SK-N-SH (cell line): ENCODE results near the gene MEIS1. TPM values are rescaled to one million over a fixed set of nuclear protein-coding genes. Genes with fewer than 3 reads are reported as not detected.

Experiments used
- CTCF ChIA-PET: fragments of 300-600, 350-600 bp; formaldehyde crosslinking; extraction: SDS; loops from one replicate; lab custom pipeline; 2021; lab: Yijun Ruan, JAX
- POLR2A ChIA-PET: fragments of 350-600 bp; sonication (Branson Sonifier 250); formaldehyde crosslinking; extraction: SDS; loops from one replicate; lab custom pipeline; 2020; ENCODE audit warnings: antibody characterized with exemption, inconsistent platforms; lab: Yijun Ruan, JAX
- DNase-seq: peaks from one replicate; pipeline ENCODE4 v3.0.0; 2012
- H2AFZ ChIP-seq: fragments of 200-600 bp; sonication (generic); 2 replicates; pipeline ENCODE4 v1.8.1; 2016; ENCODE audit warnings: antibody characterized with exemption, mild to moderate bottlenecking, low read depth
- H3F3A ChIP-seq: fragments of 200-600 bp; sonication (generic); replicated peaks from 2 replicates; pipeline ENCODE3; 2016; ENCODE audit warnings: antibody characterized with exemption, mild to moderate bottlenecking; ENCODE audit not compliant: insufficient read depth
- H3K27ac ChIP-seq, 2 experiments: fragments of 200-500 bp in 1 of 2; fragments of 200-600 bp in 1 of 2; sonication (Bioruptor generic) in 1 of 2; sonication (generic), shearing (Covaris generic) in 1 of 2; 2 replicates each; pipeline versions ENCODE4 v1.5.1 to v1.6.1; 2014 to 2016; ENCODE audit warnings: low read depth in 2 of 2, inconsistent platforms in 1 of 2, low read length in 1 of 2, mild to moderate bottlenecking in 1 of 2, mixed read lengths in 1 of 2
- H3K27me3 ChIP-seq: fragments of 200-600 bp; sonication (generic), shearing (Covaris generic); 2 replicates; pipeline ENCODE4 v1.6.1; 2016; ENCODE audit warnings: mixed run types; ENCODE audit not compliant: insufficient read depth
- H3K36me3 ChIP-seq, 2 experiments: fragments of 200-500 bp in 1 of 2; fragments of 200-600 bp in 1 of 2; sonication (Bioruptor generic) in 1 of 2; sonication (generic) in 1 of 2; replicated peaks in 1 of 2; 2 replicates each; pipeline versions ENCODE3 to v1.5.1; 2014 to 2016; ENCODE audit warnings: low read length in 1 of 2, mild to moderate bottlenecking in 1 of 2; ENCODE audit not compliant: insufficient read depth in 2 of 2, control insufficient read depth in 1 of 2
- H3K4me1 ChIP-seq, 2 experiments: fragments of 200-500 bp in 1 of 2; fragments of 200-600 bp in 1 of 2; sonication (Bioruptor generic) in 1 of 2; sonication (generic), shearing (Covaris generic) in 1 of 2; 2 replicates each; pipeline versions ENCODE4 v1.5.1 to v1.6.1; 2014 to 2016; ENCODE audit warnings: low read depth in 1 of 2, low read length in 1 of 2, mixed run types in 1 of 2; ENCODE audit not compliant: insufficient read depth in 2 of 2, control insufficient read depth in 1 of 2
- H3K4me2 ChIP-seq: fragments of 200-600 bp; sonication (generic), shearing (Covaris generic); 2 replicates; pipeline ENCODE4 v1.6.1; 2017; ENCODE audit warnings: mixed run types
- H3K4me3 ChIP-seq, 2 experiments: fragments of 200-500 bp in 1 of 2; fragments of 200-600 bp in 1 of 2; sonication (Bioruptor generic) in 1 of 2; sonication (generic), shearing (Covaris generic) in 1 of 2; 2 replicates each; pipeline versions ENCODE4 v1.5.1 to v1.8.1; 2014 to 2016; ENCODE audit warnings: low read depth in 2 of 2, inconsistent platforms in 1 of 2, low read length in 1 of 2, mild to moderate bottlenecking in 1 of 2, mixed read lengths in 1 of 2, moderate library complexity in 1 of 2
- H3K79me2 ChIP-seq: fragments of 200-600 bp; sonication (generic); 2 replicates; pipeline ENCODE4 v1.8.1; 2017; ENCODE audit warnings: mild to moderate bottlenecking; ENCODE audit not compliant: insufficient read depth
- H3K9ac ChIP-seq: fragments of 200-600 bp; sonication (generic); 2 replicates; pipeline ENCODE4 v1.6.1; 2017; ENCODE audit warnings: mixed run types
- H3K9me2 ChIP-seq: fragments of 200-600 bp; sonication (generic); 2 replicates; pipeline ENCODE4 v1.6.1; 2017; ENCODE audit warnings: mixed run types
- H3K9me3 ChIP-seq: fragments of 200-600 bp; sonication (generic); 2 replicates; pipeline ENCODE4 v1.6.1; 2017; ENCODE audit warnings: mixed run types, mild to moderate bottlenecking, moderate library complexity
- H4K20me1 ChIP-seq: fragments of 200-600 bp; sonication (generic); 2 replicates; pipeline ENCODE4 v1.6.1; 2017; ENCODE audit warnings: mild to moderate bottlenecking, mixed run types; ENCODE audit not compliant: insufficient read depth
- EP300 ChIP-seq, 2 experiments: IDR thresholded peaks; 2 replicates each; pipeline versions ENCODE4 v1.4.0 to v1.6.1; 2012; ENCODE audit warnings: borderline replicate concordance in 1 of 2, low read depth in 1 of 2, low read length in 1 of 2
- GABPA ChIP-seq: IDR thresholded peaks from 2 replicates; pipeline ENCODE4 v1.4.0; 2012; ENCODE audit warnings: low read depth, mild to moderate bottlenecking
- IRF3 ChIP-seq: fragments of 150-350 bp; IDR thresholded peaks from 2 replicates; pipeline ENCODE4 v1.6.1; 2016; ENCODE audit warnings: mild to moderate bottlenecking, low read depth, low read length
- JUND ChIP-seq: IDR thresholded peaks from 2 replicates; pipeline ENCODE4 v1.4.0; 2012
- RCOR1 ChIP-seq: fragments of 150-350 bp; IDR thresholded peaks from 2 replicates; pipeline ENCODE4 v1.6.1; 2017; ENCODE audit warnings: antibody characterized with exemption, low read length
- RFX5 ChIP-seq: IDR thresholded peaks from 2 replicates; pipeline ENCODE4 v1.6.1; 2012; ENCODE audit warnings: mild to moderate bottlenecking, improper control_type of control experiment, low read length
- YY1 ChIP-seq: IDR thresholded peaks from 2 replicates; pipeline ENCODE4 v1.4.0; 2012; ENCODE audit warnings: low read depth, mild to moderate bottlenecking
- WGBS: methylation state at CpG from one replicate; pipeline ENCODE4 v1.1.6; 2017; ENCODE audit warnings: low lambda C conversion rate; 5-methylcytosine and 5-hydroxymethylcytosine counted together
- polyA plus RNA-seq, 3 experiments: library from polyadenylated mRNA; depleted of rRNA; stranded (reverse); fragments of >200 nt; gene quantifications; 2 replicates each; pipeline ENCODE4 v1.2.3, GENCODE V29; 2012

Gene MEIS1
- polyA plus RNA-seq, 1 of the 3 experiments (the other 2 are of a cell fraction), result 16.9 TPM

- H3K4me2 ChIP-seq, result no peak overlapping the region
- no peaks in the 10 kb centered on the region; the same call in 1 of the 2 replicates for H3K9me2 ChIP-seq
- no peaks in the 10 kb centered on the region for H3K9me3 ChIP-seq
- DNase-seq, result no peak
- H3F3A ChIP-seq, result peaks cover 12% of the 10 kb centered on the region
- peaks cover 0 to 7% of the 10 kb centered on the region in 2 experiments; a peak in 1 of 4 replicates for H3K4me1 ChIP-seq
- no peak overlapping the region for H3K4me3 ChIP-seq
- H3K27ac ChIP-seq, result no peak overlapping the region
- H3K9ac ChIP-seq, result no peak overlapping the region
- H3K79me2 ChIP-seq, result no peaks in the 10 kb centered on the region
- H2AFZ ChIP-seq, result no peak overlapping the region
- POLR2A ChIA-PET, result no interaction called here
- CTCF ChIA-PET, result no interaction called here
- TF ChIP-seq JUND (no peak), YY1 (no peak), GABPA (no peak), IRF3 (no peak)
- no peaks in the 10 kb centered on the region for H3K36me3 ChIP-seq
- 92% methylated on average over 32 of the region's 36 CpGs for WGBS
- no peaks in the 10 kb centered on the region for H3K27me3 ChIP-seq
- H4K20me1 ChIP-seq, result no peaks in the 10 kb centered on the region
Observed at GRCh38 chr2:66582104-66582986, 147.4 kb downstream of the MEIS1 start.

- H3K4me3 ChIP-seq, result no peak overlapping the region
- no peak overlapping the region; a peak in 1 of 4 replicates for H3K27ac ChIP-seq
- no peaks in the 10 kb centered on the region for H3K27me3 ChIP-seq
- CTCF ChIA-PET, result no interaction called here
- POLR2A ChIA-PET, result no interaction called here
- DNase-seq, result no peak
- H3K9me2 ChIP-seq, result no peaks in the 10 kb centered on the region; the same call in 1 of the 2 replicates
- no peaks in the 10 kb centered on the region for H3K36me3 ChIP-seq
- no peak overlapping the region for H3K4me2 ChIP-seq
- H3K9me3 ChIP-seq, result no peaks in the 10 kb centered on the region
- peaks cover 12% of the 10 kb centered on the region for H3F3A ChIP-seq
- 88% methylated on average over 20 of the region's 26 CpGs for WGBS
- TF ChIP-seq RFX5, result no peak
- no peak for TF ChIP-seq RCOR1
- TF ChIP-seq IRF3, result no peak
- no peak for TF ChIP-seq EP300 (IDR thresholded peaks at IDR 0.05; ENCODE audit: borderline replicate concordance in 1 of 2, low read depth in 1 of 2, low read length in 1 of 2)
- no peak overlapping the region for H2AFZ ChIP-seq
- no peak overlapping the region for H3K9ac ChIP-seq
- no peaks in the 10 kb centered on the region for H4K20me1 ChIP-seq
- H3K79me2 ChIP-seq, result no peaks in the 10 kb centered on the region
- H3K4me1 ChIP-seq, result peaks cover 0 to 4% of the 10 kb centered on the region in 2 experiments; a peak in 1 of 4 replicates
Observed at GRCh38 chr2:66582987-66583880, 148.3 kb downstream of the MEIS1 start.
